NCI-H2196 (cell line): ENCODE results near the gene CACNA1E.

Experiments
- DNase-seq: peaks from one replicate; lab custom pipeline; 2025; ENCODE audit not compliant: unreplicated experiment; lab: John Stamatoyannopoulos, UW

Gene CACNA1E

GRCh38 chr1:181674617-181675016 lies 191.3 kb downstream of the CACNA1E start:
- DNase-seq, result peak; percentile 12

- DNase-seq, result no peak
These were observed 192.0 kb downstream of the CACNA1E start for GRCh38 chr1:181675091-181675917.

GRCh38 chr1:181675918-181676190 lies 192.5 kb downstream of the CACNA1E start:
- DNase-seq, result no peak

GRCh38 chr1:181676269-181676668 lies 193.0 kb downstream of the CACNA1E start:
- DNase-seq, result peak; percentile 31

GRCh38 chr1:181680332-181680731 lies 197.0 kb downstream of the CACNA1E start:
- no peak for DNase-seq

GRCh38 chr1:181680871-181681270 lies 197.6 kb downstream of the CACNA1E start:
- no peak for DNase-seq

GRCh38 chr1:181685211-181685610 lies 201.9 kb downstream of the CACNA1E start:
- DNase-seq, result no peak

GRCh38 chr1:181701891-181702290 lies 218.6 kb downstream of the CACNA1E start:
- DNase-seq, result no peak

- DNase-seq, result no peak
These were observed 221.2 kb downstream of the CACNA1E start for GRCh38 chr1:181704546-181704945.

GRCh38 chr1:181711820-181712219 lies 228.5 kb downstream of the CACNA1E start:
- DNase-seq, result no peak

GRCh38 chr1:181712711-181713110 lies 229.4 kb downstream of the CACNA1E start:
- DNase-seq, result no peak

- no peak for DNase-seq
These were observed 231.1 kb downstream of the CACNA1E start for GRCh38 chr1:181714428-181714827.

- DNase-seq, result no peak
These were observed 234.7 kb downstream of the CACNA1E start for GRCh38 chr1:181718034-181718433.

- DNase-seq, result peak; percentile 22
These were observed 243.1 kb downstream of the CACNA1E start for GRCh38 chr1:181726320-181727012.

GRCh38 chr1:181730606-181731005 lies 247.3 kb downstream of the CACNA1E start:
- no peak for DNase-seq

- DNase-seq, result no peak
These were observed 249.1 kb downstream of the CACNA1E start for GRCh38 chr1:181732218-181732990.

- DNase-seq, result no peak
These were observed 250.2 kb downstream of the CACNA1E start for GRCh38 chr1:181733486-181733885.

GRCh38 chr1:181737056-181737455 lies 253.7 kb downstream of the CACNA1E start:
- DNase-seq, result no peak

GRCh38 chr1:181739214-181739613 lies 255.9 kb downstream of the CACNA1E start:
- no peak for DNase-seq

- DNase-seq, result no peak
These were observed 259.1 kb downstream of the CACNA1E start for GRCh38 chr1:181742426-181742825.

- DNase-seq, result peak; percentile 71
These were observed 260.6 kb downstream of the CACNA1E start for GRCh38 chr1:181743878-181744312.

GRCh38 chr1:181746224-181746623 lies 262.9 kb downstream of the CACNA1E start:
- DNase-seq, result no peak
